HG03520 (cell line): ENCODE measurements around the gene HOXA5.

Experiments
- ATAC-seq: cut with Tn5 transposase; IDR thresholded peaks from one replicate; pipeline ENCODE4 v1.9.1; 2021; ENCODE audit warnings: mild to moderate bottlenecking, moderate library complexity; ENCODE audit not compliant: unreplicated experiment

HOXA5 gene

GRCh38 chr7:27149842-27150567 is 6.5 kb upstream of the HOXA5 start:
- ATAC-seq, result no peak

GRCh38 chr7:27148756-27149641 is 5.5 kb upstream of the HOXA5 start:
- no peak for ATAC-seq

- no peak for ATAC-seq
Observed at GRCh38 chr7:27148031-27148755, 4.7 kb upstream of the HOXA5 start.

- no peak for ATAC-seq
Observed at GRCh38 chr7:27147199-27148030, 3.9 kb upstream of the HOXA5 start, which contains the start of gene HOXA6. Gene HOXA6, minus strand, starts transcription at chr7:27147774. Its CDS starts 25 bp downstream, at chr7:27147749.

DNA sequence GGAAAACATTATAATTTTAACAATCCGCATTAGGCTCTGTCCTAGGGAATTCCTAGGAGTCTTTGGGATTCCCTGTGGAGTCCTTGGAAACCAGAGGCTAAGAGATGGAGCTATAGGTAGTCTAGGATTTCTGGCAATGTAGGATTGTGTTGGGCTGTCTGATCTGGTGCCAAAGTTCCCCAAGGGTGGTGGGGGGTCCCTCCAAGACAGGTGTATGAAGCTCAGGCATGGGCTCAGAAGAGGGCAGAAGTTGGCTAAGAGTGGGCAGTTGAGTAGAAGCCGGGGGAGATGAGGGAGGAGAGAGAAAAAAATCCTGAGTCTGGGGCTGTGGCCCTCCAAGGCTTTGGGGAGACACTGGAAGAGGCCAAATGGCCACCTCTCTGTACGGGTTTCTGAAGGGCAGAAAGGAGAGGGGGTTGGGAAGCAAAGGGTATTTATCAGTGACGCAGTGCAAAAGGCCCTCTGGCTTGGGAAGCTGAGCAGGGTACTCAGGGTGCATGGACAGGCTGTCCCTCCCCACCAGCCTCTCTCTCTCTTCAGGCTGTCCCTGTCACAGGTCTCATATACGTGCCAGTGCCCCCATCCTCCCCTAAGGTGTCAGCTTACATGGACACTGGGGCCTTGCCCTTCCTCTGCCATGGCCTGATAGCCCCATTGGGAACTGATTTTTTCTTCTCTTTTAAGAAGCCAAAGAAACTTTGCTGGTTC is 3.2 kb upstream of the HOXA5 start:
- ATAC-seq, result no peak

DNA sequence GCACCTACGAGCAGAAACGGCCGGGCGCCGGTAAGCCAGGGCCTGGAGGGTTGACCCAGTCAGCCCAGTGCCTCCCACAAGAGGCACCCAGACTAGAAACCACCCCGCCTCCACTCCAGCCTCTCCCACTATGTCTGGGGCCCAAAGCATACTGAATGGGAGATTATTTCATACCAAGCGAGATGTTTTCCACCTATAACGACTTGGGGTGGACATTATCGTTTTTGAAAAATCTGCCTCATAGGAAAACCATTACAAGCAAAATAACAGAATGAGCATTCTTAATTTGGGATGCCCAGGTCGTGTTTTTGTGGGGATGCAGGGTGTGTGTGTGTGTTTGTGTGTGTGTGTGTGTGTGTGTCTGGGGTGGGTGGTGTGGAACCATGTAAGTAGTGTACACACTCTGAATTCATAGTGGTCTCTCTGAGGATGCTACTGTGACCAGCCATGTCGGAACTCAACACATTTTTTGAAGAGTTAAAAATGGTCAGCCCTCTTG is 2.5 kb upstream of the HOXA5 start:
- no peak for ATAC-seq

DNA sequence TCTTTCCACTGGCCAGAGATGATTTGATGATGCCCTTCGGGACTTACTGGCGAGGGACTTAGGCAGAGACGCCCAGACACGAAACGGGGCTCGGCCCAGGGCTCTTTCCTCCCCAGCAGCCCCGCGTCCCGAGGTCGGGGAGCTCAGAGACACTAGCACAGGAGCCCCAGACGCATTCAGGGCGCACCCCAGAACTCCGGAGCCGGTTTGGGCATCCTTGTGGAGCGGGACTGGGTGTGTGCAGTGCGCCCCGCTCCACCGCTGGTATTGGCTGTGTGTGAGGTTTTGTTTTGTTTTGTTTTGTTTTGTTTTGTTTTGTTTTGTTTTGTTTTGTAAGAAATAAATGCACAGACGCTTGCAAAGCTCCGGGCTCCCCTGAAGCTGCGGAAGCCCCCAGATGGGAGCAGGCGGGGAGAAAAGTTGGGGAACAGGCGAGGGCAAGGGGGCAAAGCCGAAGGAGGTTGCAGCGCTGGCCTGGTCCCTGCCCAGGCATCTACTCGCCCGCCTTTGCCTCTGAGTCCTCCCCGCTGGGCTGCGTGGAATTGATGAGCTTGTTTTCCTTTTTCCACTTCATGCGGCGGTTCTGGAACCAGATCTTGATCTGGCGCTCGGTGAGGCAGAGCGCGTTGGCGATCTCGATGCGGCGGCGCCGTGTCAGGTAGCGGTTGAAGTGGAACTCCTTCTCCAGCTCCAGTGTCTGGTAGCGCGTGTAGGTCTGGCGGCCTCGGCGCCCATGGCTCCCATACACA is 1.9 kb upstream of the HOXA5 start:
- no peak for ATAC-seq

- ATAC-seq, result no peak
Observed at GRCh38 chr7:27144781-27145164, 1.3 kb upstream of the HOXA5 start.

DNA sequence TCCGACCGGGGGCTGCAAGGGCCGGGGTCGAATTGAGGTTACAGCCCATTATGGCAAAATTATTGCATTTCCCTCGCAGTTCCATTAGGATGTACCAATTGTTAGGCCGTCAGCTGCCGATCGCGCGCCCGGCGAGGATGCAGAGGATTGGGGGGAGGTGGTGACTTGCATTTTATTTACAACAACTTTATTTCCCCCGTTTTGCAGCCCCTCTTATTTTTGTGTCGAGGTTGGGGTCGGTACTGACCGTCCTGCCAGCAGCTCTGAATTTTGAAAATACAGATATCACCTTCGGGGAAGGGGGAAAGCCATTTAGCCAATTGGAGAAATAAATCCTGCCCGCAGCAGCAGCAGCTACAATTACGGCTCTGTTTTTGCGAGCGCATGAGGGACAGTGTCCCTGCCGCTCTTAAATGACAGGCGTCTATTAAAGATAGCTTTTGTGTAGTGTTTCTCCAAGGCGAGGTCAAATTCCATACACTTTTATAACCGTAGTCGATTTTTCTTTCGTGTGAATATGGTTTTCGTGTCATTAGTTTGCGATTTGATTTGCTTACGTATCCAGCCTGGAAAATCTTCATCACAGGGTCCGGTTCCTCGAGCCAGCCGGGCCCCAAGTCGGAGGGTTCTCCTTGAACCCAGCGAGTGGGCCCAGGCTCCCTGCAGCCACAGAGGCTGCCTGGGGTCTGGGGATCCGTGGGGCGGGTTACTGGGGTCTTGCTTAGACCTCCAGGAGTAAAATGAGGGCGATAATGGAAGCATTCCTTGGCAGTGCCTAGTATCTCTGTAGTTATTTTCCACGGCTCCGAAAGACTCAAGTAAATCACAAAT is 684 bp upstream of the HOXA5 start:
- no peak for ATAC-seq

GRCh38 chr7:27142580-27143022 is 880 bp downstream of the HOXA5 start:
- no peak for ATAC-seq

DNA sequence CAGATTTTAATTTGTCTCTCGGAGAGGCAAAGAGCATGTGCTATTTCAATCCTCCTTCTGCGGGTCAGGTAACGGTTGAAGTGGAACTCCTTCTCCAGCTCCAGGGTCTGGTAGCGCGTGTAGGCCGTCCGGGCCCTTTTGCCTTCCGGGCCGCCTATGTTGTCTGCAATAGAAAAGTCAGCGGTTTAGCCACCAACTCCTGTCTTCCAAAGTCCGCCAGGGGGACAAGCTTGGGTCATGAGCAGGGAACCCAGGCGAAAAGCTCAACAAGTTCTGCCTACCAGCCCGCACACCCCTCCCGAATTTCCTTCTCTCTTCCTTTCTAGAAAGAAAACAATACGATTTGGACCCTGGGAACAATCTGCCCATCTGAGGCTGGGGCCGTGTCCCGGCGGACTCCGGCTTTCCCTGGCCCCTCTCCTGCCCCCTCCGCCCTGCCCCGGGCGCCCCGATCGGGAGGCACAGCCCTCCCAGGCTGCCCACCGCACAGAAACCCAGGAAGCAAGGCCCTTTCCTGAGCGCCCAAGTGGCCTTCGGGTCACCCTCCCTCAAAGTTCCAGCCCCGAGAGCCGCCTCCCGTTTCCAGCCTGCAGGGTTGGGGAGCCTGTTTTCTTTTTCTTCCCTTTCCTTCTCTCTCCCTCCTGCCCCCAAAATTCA is 1.4 kb downstream of the HOXA5 start:
- ATAC-seq, result no peak

GRCh38 chr7:27141137-27141922 is 2.2 kb downstream of the HOXA5 start:
- no peak for ATAC-seq

GRCh38 chr7:27140126-27140857 is 3.2 kb downstream of the HOXA5 start:
- ATAC-seq, result no peak

GRCh38 chr7:27139334-27140125 is 4.0 kb downstream of the HOXA5 start:
- ATAC-seq, result no peak

GRCh38 chr7:27138985-27139333 is 4.5 kb downstream of the HOXA5 start:
- no peak for ATAC-seq
